NCI-H524 treated with DMSO at 0.1 percent for 48 hours (cell line): Measurements from ENCODE around the gene IFT27.

Experiments
- DNase-seq: peaks from one replicate; lab custom pipeline; 2025; lab: John Stamatoyannopoulos, UW

Gene IFT27

GRCh38 chr22:36725366-36726006 is 50.4 kb downstream of the IFT27 start:
- no peak for DNase-seq

- DNase-seq: no peak
These were observed 51.1 kb downstream of the IFT27 start for GRCh38 chr22:36724836-36725235.

GRCh38 chr22:36722055-36722454 is 53.9 kb downstream of the IFT27 start:
- no peak for DNase-seq

- DNase-seq: no peak
These were observed 60.3 kb downstream of the IFT27 start for GRCh38 chr22:36715647-36716046.

- DNase-seq: no peak
These were observed 61.8 kb downstream of the IFT27 start for GRCh38 chr22:36714110-36714509.

- no peak for DNase-seq
These were observed 62.5 kb downstream of the IFT27 start for GRCh38 chr22:36713436-36713835.
